Hepatocyte (in vitro differentiated cells): Measurements from ENCODE around the gene SAC3D1. TPM values are rescaled to one million over a fixed set of nuclear protein-coding genes. Genes with fewer than 3 reads are reported as not detected.

Experiments used
- DNase-seq: peaks from one replicate; pipeline ENCODE4 v3.0.0-alpha.2; 2016; ENCODE audit warnings: low spot score
- H2AFZ ChIP-seq: fragments of 200-600 bp; sonication (generic); 2 replicates; pipeline ENCODE4 v1.6.0; 2016; ENCODE audit warnings: antibody characterized with exemption, mild to moderate bottlenecking
- H3K27ac ChIP-seq: fragments of 200-600 bp; sonication (generic); 2 replicates; pipeline ENCODE4 v1.5.1; 2016; ENCODE audit warnings: mild to moderate bottlenecking
- H3K27me3 ChIP-seq: fragments of 200-600 bp; sonication (generic); 2 replicates; pipeline ENCODE4 v1.6.1; 2016
- H3K36me3 ChIP-seq: fragments of 200-600 bp; sonication (generic); replicated peaks from 2 replicates; pipeline ENCODE4 v1.5.1; 2016; ENCODE audit warnings: low read depth; ENCODE audit not compliant: insufficient read depth
- H3K4me1 ChIP-seq: fragments of 200-600 bp; sonication (generic); 2 replicates; pipeline ENCODE4 v1.5.1; 2016; ENCODE audit warnings: mild to moderate bottlenecking, moderate library complexity; ENCODE audit not compliant: insufficient read depth
- H3K4me2 ChIP-seq: fragments of 200-600 bp; sonication (generic); 2 replicates; pipeline ENCODE4 v1.6.0; 2016
- H3K4me3 ChIP-seq: fragments of 200-600 bp; sonication (generic); 2 replicates; pipeline ENCODE4 v1.5.1; 2016; ENCODE audit warnings: mild to moderate bottlenecking
- H3K79me2 ChIP-seq: fragments of 200-600 bp; sonication (generic); 2 replicates; pipeline ENCODE4 v1.6.0; 2017; ENCODE audit warnings: mild to moderate bottlenecking
- H3K9me2 ChIP-seq: fragments of 200-600 bp; sonication (generic); replicated peaks from 2 replicates; pipeline ENCODE4 v1.6.0; 2017; ENCODE audit warnings: mild to moderate bottlenecking; ENCODE audit not compliant: insufficient read depth
- H3K9me3 ChIP-seq: fragments of 200-600 bp; sonication (generic); 2 replicates; pipeline ENCODE4 v1.5.1; 2016; ENCODE audit warnings: low read depth, mild to moderate bottlenecking
- H4K20me1 ChIP-seq: fragments of 200-600 bp; sonication (generic); 2 replicates; pipeline ENCODE4 v1.6.0; 2016; ENCODE audit warnings: mild to moderate bottlenecking; ENCODE audit not compliant: insufficient read depth, poor library complexity, severe bottlenecking
- CTCF ChIP-seq: fragments of 200-600 bp; sonication (generic); IDR thresholded peaks from 2 replicates; pipeline ENCODE4 v1.5.1; 2016; ENCODE audit warnings: antibody characterized with exemption, mild to moderate bottlenecking; ENCODE audit not compliant: poor library complexity
- EZH2 ChIP-seq: fragments of 200-600 bp; sonication (generic); IDR thresholded peaks from 2 replicates; pipeline ENCODE4 v1.6.1; 2016; ENCODE audit warnings: antibody characterized with exemption, mild to moderate bottlenecking, borderline replicate concordance
- EZH2phosphoT487 ChIP-seq: fragments of 200-600 bp; sonication (generic); IDR thresholded peaks from one replicate; pipeline ENCODE4 v1.6.1; 2018; ENCODE audit warnings: antibody characterized with exemption, mild to moderate bottlenecking, low read depth, moderate library complexity; ENCODE audit not compliant: unreplicated experiment, severe bottlenecking
- WGBS: methylation state at CpG from one replicate; pipeline ENCODE4 v1.1.6; 2016; ENCODE audit warnings: low lambda C conversion rate; ENCODE audit errors: missing lambda C conversion rate; 5-methylcytosine and 5-hydroxymethylcytosine counted together
- polyA plus RNA-seq: library from polyadenylated mRNA; unstranded; fragments of >200 nt; fragmentation: Nextera tagmentation; extraction: Ambion mirVana; gene quantifications from 2 replicates; pipeline ENCODE4 v1.2.1, GENCODE V29; 2016
- total RNA-seq: library from RNA; depleted of rRNA; stranded (reverse); fragments of >200 nt; gene quantifications from 2 replicates; pipeline ENCODE4 v1.2.3, GENCODE V29; 2014

SAC3D1 gene
- total and polyA plus RNA-seq, 2 experiments from 2014 or later = 10.8 to 23.8 TPM

DNA sequence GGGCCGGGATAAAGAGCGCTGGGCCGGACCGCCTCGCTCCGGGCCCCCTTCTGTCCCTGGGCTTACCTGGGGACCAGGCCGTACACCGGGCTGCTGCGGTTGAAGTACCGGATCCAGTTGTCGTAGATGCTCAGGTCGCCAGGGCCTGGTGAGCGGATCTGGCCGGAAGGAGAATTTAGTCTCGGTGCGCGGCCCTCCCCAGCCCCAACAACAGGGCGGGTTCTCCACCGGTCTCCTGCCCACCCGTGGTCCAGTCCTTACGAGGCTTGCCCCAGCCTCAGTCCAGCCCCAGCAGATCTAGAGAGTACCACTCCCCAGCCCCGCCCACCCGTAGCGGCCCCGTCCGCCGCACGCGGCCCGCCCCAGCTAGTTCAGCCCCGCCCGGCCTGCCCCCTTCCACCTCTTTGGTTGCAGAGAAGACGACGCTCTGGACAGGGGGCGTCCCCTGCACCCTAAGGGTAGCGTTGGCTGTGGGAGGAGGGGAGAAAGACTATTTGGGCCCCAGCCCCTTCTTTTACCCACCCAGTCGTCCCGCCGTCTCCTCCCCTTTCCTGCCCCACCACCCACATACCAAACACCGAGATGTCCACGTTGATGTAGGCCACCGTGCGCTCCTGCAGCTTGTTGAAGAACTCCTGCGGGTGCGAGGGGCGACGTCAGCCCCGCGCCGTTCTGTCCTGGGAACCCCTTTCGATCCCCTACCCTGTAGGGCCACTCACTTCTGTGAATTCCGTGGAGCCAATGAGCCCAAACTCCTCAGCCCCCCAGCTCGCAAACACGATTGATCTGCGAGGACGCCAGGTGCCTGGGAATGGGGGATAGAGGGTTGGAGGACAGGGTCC is 6.8 kb downstream of the SAC3D1 start:
- Histone ChIP-seq H3K79me2 (peaks cover 11% of the 10 kb centered on the region), H3K9me3 (no peaks in the 10 kb centered on the region), H3K4me2 (peak overlapping the region; percentile 25), H3K27me3 (no peaks in the 10 kb centered on the region), H3K4me1 (no peaks in the 10 kb centered on the region), H4K20me1 (no peaks in the 10 kb centered on the region), H3K9me2 (no peaks in the 10 kb centered on the region), H2AFZ (no peak overlapping the region), H3K36me3 (no peaks in the 10 kb centered on the region), H3K27ac (no peak overlapping the region), H3K4me3 (no peak overlapping the region)
- WGBS = 75% methylated on average over 39 of the region's 56 CpGs
- TF ChIP-seq EZH2 (no peak), CTCF (no peak), EZH2phosphoT487 (no peak)
- no peak for DNase-seq

DNA sequence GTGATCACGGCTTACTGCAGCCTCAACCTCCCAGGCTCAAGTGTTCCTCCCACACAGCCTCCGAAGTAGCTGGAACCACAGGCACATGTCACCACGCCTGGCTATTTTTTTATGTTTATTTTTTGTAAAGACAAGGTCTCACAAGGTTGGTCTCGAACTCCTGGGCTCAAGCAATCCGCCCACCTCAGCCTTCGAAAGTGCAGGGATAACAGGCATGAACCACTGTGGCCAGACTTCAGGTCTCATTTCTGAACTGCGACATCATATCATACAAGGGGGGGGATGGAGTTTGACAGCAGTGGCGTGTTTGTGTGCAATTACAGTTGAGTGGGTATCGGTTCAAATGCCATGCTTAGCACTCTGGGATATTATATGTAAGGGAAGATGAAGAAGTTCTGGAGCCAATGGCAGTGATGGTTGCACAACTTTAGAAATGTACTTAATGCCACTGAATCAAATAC is 10.4 kb downstream of the SAC3D1 start:
- Histone ChIP-seq H3K4me2 (no peak overlapping the region), H3K36me3 (no peaks in the 10 kb centered on the region), H3K9me3 (no peaks in the 10 kb centered on the region), H3K27ac (no peak overlapping the region), H3K27me3 (no peaks in the 10 kb centered on the region), H3K9me2 (no peaks in the 10 kb centered on the region), H2AFZ (no peak overlapping the region), H3K4me1 (no peaks in the 10 kb centered on the region), H3K79me2 (no peaks in the 10 kb centered on the region), H4K20me1 (no peaks in the 10 kb centered on the region), H3K4me3 (no peak overlapping the region)
- DNase-seq = no peak
- TF ChIP-seq EZH2phosphoT487 (no peak), EZH2 (no peak), CTCF (no peak)
- WGBS = 83% methylated on average over 9 of the region's 9 CpGs

DNA sequence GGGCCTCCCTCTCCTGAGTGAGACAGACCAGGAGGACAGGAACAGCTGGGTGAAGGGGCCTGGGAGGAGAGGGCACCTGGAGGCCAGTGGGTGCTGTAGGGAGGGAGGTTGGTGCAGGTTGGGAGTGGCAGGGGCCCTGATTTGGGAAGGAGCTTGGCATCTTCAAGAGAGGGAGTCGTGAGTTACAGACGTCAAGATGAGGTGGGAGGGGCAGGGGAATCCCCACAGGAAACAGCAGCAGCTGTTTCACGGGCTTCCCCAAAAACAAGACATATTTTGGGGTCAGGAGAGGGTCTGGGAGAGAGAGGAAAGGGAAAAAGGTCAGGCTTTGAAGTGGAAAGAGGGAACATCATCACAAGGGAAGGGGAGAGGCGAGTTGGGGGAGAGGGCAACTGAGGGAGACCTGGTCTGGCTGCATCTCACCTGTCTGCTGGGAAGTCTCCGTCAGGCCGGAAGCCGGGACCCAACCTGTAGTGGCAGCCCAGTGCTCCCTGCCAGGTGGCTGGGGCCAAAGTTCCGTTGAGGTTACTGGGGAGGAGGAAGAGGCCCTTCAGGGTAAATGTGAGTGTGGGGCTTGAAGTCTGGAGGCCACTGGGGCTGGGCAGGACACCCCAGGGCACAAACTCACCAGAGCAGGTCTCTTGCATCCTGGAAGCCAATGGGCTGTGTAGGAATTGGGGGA is 13.0 kb downstream of the SAC3D1 start:
- TF ChIP-seq EZH2 = no peak
- TF ChIP-seq CTCF = no peak
- TF ChIP-seq EZH2phosphoT487 = no peak
- no peak overlapping the region for H2AFZ ChIP-seq
- no peaks in the 10 kb centered on the region for H3K36me3 ChIP-seq
- no peaks in the 10 kb centered on the region for H3K27me3 ChIP-seq
- no peak overlapping the region for H3K27ac ChIP-seq
- WGBS = 69% methylated on average over 8 of the region's 8 CpGs
- no peaks in the 10 kb centered on the region for H3K9me3 ChIP-seq
- no peaks in the 10 kb centered on the region for H3K79me2 ChIP-seq
- H3K4me1 ChIP-seq = no peaks in the 10 kb centered on the region
- no peak overlapping the region for H3K4me2 ChIP-seq
- no peak for DNase-seq
- no peaks in the 10 kb centered on the region for H4K20me1 ChIP-seq
- no peaks in the 10 kb centered on the region for H3K9me2 ChIP-seq
- H3K4me3 ChIP-seq = no peak overlapping the region
